Lower lobe of right lung (tissue), 2 donors: ENCODE data around the gene MPRIP. TPM values are rescaled to one million over a fixed set of nuclear protein-coding genes. Genes with fewer than 3 reads are reported as not detected.
A peak's percentile ranks its signal among the peaks of the same experiment; 100 is the strongest.

ENCODE experiments used
- ATAC-seq, 2 donors: fragments of 200-7000 bp; cut with Tn5 transposase; one replicate each; pipeline ENCODE4 v1.9.1; 2020 to 2022; ENCODE audit warnings: mild to moderate bottlenecking in 2 of 2, moderate library complexity in 2 of 2
- DNase-seq: peaks from one replicate; pipeline ENCODE4 v3.0.0-alpha.2; 2020
- H3K27ac ChIP-seq: fragments of 200-600 bp; one replicate; pipeline ENCODE4 v1.8.0; 2022
- H3K27me3 ChIP-seq: fragments of 200-600 bp; one replicate; pipeline ENCODE4 v1.8.0; 2022; ENCODE audit warnings: low read depth
- H3K36me3 ChIP-seq: fragments of 200-600 bp; one replicate; pipeline ENCODE4 v1.8.0; 2022; ENCODE audit warnings: mild to moderate bottlenecking
- H3K4me1 ChIP-seq: fragments of 200-600 bp; one replicate; pipeline ENCODE4 v1.8.0; 2022
- H3K4me3 ChIP-seq: fragments of 200-600 bp; one replicate; pipeline ENCODE4 v1.8.0; 2022; ENCODE audit warnings: mild to moderate bottlenecking
- H3K9me3 ChIP-seq: fragments of 200-600 bp; one replicate; pipeline ENCODE4 v1.8.0; 2022
- intact Hi-C: fragments of 100-400 bp; cut with DNase I; formaldehyde crosslinking; loops from one replicate; pipeline ENCODE4 v1.11.0; 2022
- total RNA-seq: library from RNA; stranded (reverse); fragmentation: NEBNext Ultra II Directional; extraction: Animal tissue kit (Norgen Biotek cat#: 25700); gene quantifications from one replicate; pipeline ENCODE4 v1.2.1, GENCODE V29; 2021
- TF ChIP-seq, protein P1 (sequence below): fragments of 200-600 bp; IDR thresholded peaks from one replicate; pipeline ENCODE4 v1.8.0; 2022; ENCODE audit warnings: antibody characterized with exemption, mild to moderate bottlenecking
- donor health status: DM: no; HTN: yes; CAD: no; lungs with severe emphysema.

MPRIP gene
- total RNA-seq, 1 donor from 2014 or later: 232 TPM

- DNase-seq (no peak), ATAC-seq (no peak)
- Histone ChIP-seq H3K27me3 (no peaks in the 10 kb centered on the region), H3K9me3 (no peaks in the 10 kb centered on the region), H3K36me3 (no peaks in the 10 kb centered on the region), H3K4me3 (no peak overlapping the region), H3K4me1 (peaks cover 29% of the 10 kb centered on the region), H3K27ac (no peak overlapping the region)
- TF ChIP-seq, protein P1, sequence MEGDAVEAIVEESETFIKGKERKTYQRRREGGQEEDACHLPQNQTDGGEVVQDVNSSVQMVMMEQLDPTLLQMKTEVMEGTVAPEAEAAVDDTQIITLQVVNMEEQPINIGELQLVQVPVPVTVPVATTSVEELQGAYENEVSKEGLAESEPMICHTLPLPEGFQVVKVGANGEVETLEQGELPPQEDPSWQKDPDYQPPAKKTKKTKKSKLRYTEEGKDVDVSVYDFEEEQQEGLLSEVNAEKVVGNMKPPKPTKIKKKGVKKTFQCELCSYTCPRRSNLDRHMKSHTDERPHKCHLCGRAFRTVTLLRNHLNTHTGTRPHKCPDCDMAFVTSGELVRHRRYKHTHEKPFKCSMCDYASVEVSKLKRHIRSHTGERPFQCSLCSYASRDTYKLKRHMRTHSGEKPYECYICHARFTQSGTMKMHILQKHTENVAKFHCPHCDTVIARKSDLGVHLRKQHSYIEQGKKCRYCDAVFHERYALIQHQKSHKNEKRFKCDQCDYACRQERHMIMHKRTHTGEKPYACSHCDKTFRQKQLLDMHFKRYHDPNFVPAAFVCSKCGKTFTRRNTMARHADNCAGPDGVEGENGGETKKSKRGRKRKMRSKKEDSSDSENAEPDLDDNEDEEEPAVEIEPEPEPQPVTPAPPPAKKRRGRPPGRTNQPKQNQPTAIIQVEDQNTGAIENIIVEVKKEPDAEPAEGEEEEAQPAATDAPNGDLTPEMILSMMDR: no peak
- intact Hi-C loops: no loop called here
Observed at GRCh38 chr17:17034496-17035075, 7.7 kb upstream of the MPRIP start.

DNA sequence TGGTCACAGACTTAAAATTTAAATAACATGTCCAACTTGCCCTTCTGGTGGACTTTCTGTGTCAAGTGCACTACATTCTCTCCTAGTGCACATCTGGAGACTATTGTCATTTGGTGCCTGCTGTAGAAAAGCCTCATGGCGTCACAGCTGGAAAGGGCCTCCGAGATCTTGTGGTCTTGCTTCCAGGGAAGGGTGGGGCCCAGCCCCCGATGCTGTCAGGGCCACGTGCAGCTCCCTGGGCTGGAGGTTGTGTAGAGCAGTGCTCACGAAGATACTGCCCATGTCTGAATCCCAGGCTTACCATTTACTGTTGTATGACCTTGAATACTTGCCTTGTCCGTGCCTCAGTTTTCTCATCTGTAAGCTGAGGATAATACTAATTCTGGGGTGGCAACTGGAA, 6.8 kb upstream of the MPRIP start:
- H3K36me3 ChIP-seq: no peaks in the 10 kb centered on the region
- no peaks in the 10 kb centered on the region for H3K9me3 ChIP-seq
- peaks cover 29% of the 10 kb centered on the region for H3K4me1 ChIP-seq
- ATAC-seq (no peak), DNase-seq (no peak)
- intact Hi-C loops: no loop called here
- TF ChIP-seq, protein P1: no peak
- no peaks in the 10 kb centered on the region for H3K27me3 ChIP-seq
- H3K27ac ChIP-seq: peak overlapping the region; percentile 62
- no peak overlapping the region for H3K4me3 ChIP-seq

GRCh38 chr17:17035920-17036523, 6.2 kb upstream of the MPRIP start:
- H3K4me1 ChIP-seq: peaks cover 29% of the 10 kb centered on the region
- no peaks in the 10 kb centered on the region for H3K36me3 ChIP-seq
- intact Hi-C loops: no loop called here
- H3K4me3 ChIP-seq: no peak overlapping the region
- no peak for DNase-seq
- peak overlapping the region; percentile 62 for H3K27ac ChIP-seq
- TF ChIP-seq, protein P1: no peak
- H3K9me3 ChIP-seq: no peaks in the 10 kb centered on the region
- ATAC-seq: no peak
- no peaks in the 10 kb centered on the region for H3K27me3 ChIP-seq

GRCh38 chr17:17036524-17036998, 5.7 kb upstream of the MPRIP start:
- H3K27me3 ChIP-seq: no peaks in the 10 kb centered on the region
- intact Hi-C loops: no loop called here
- peaks cover 34% of the 10 kb centered on the region for H3K4me1 ChIP-seq
- no peaks in the 10 kb centered on the region for H3K36me3 ChIP-seq
- DNase-seq: peak; percentile 75
- TF ChIP-seq, protein P1: no peak
- no peak overlapping the region for H3K4me3 ChIP-seq
- no peaks in the 10 kb centered on the region for H3K9me3 ChIP-seq
- ATAC-seq: peak; percentile 81 to 85
- peak overlapping the region; percentile 62 for H3K27ac ChIP-seq

DNA sequence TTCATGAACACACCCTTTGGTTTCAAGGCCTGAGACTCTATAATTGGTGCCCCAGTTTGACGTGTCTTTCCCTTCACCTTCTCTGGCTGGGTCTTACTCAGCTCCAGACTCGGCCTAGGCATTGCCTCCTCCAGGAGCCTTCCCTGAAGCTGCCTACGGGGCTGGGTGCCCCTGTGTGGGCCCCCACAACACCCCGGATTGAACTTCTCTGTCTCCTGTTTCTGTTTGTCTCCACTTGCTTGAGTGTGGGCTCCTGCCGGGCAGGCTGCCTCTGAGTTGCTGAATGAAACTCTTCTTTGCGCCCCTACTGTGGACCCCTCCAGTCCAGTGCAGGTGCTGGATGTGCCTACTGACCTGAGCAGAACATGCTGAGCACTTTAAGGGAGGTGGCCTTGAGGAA, 2.3 kb upstream of the MPRIP start:
- DNase-seq (peak; percentile 16), ATAC-seq (no peak)
- TF ChIP-seq, protein P1: no peak
- intact Hi-C loops: no loop called here
- Histone ChIP-seq H3K4me3 (no peak overlapping the region), H3K27ac (no peak overlapping the region), H3K4me1 (peaks cover 45% of the 10 kb centered on the region), H3K36me3 (no peaks in the 10 kb centered on the region), H3K9me3 (no peaks in the 10 kb centered on the region), H3K27me3 (no peaks in the 10 kb centered on the region)
